Stimulated activated CD8-positive, alpha-beta memory T cell treated with anti-CD3 and anti-CD28 coated beads, Interleukin-4, amount 100 ng/mL, for 4 hours (primary cell): ENCODE data around the gene SMPDL3A.

Source experiments
- DNase-seq, 2 donors: peaks; one replicate each; pipeline ENCODE4 v3.0.0-alpha.2; 2020; ENCODE audit warnings: low read depth in 2 of 2, low spot score in 1 of 2

The SMPDL3A gene

GRCh38 chr6:122803171-122803661 lies 14.2 kb downstream of the SMPDL3A start:
- DNase-seq, result no peak

- DNase-seq, result no peak
These were observed 16.0 kb downstream of the SMPDL3A start for GRCh38 chr6:122804962-122805485.

DNA sequence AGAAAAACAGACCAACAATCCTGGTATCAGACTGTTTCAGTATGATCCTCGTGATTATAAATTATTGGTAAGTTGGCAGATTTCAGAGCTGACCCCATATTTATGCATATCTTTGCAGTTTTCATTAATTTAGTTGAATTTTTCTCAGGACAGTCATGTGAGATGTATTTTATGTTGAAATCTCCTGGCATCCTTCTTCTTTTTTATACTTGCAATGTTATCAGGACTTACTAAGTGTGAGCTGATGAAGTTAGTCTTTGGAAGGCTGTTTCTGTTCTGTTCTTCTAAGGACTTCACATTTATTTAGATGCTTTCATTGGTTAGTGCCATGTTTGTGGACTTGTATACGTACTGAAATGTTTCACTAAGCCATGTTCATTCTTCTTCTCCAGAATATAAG lies 17.2 kb downstream of the SMPDL3A start:
- no peak for DNase-seq

GRCh38 chr6:122808121-122808885 lies 19.2 kb downstream of the SMPDL3A start:
- DNase-seq, result no peak

DNA sequence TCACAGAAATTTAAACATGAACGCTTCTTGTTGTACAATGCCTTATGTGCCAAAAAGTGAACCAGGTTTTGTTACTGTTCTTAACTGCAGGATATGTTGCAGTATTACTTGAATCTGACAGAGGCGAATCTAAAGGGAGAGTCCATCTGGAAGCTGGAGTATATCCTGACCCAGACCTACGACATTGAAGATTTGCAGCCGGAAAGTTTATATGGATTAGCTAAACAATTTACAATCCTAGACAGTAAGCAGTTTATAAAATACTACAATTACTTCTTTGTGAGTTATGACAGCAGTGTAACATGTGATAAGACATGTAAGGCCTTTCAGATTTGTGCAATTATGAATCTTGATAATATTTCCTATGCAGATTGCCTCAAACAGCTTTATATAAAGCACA lies 19.9 kb downstream of the SMPDL3A start:
- DNase-seq, result no peak

- no peak for DNase-seq
These were observed 20.6 kb downstream of the SMPDL3A start for GRCh38 chr6:122809691-122810090.

DNA sequence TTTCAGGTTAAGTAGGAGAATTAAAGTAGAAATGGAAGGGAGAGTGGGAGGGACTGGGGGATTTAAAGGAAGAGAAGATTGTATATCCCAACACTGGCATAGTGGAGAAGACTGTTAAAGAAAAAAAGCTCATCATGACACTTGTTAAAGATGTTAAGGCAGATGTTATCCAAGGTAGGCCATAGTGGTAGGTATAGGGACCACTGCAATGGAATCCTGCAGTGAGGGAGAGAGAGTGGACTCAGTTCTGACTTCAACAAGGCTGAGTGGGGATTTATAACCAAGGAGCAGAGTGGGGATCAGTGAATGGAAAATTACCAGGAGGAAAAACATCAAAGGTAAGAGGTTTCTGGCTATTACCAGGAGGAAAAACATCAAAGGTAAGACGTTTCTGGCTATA lies 21.1 kb downstream of the SMPDL3A start:
- no peak for DNase-seq

GRCh38 chr6:122817358-122817757 lies 28.3 kb downstream of the SMPDL3A start:
- no peak for DNase-seq

DNA sequence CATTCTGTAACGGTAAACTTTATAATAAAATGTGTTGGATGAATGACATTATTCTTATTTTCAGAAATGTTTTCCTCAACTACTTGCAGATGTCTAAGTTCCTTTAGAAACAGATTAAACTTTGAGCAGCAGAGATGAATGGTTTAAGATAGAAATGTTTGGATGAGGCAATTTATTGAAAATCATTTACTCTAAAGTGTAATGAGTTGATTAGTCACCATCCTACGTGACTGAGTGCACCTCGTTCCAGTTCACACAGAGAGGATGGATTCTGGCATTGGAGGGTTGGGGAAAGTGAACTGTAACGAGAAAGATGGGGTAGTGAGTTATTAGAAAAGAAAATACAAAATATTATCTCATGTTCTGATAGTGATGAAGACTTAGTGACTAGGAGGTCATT lies 28.7 kb downstream of the SMPDL3A start:
- DNase-seq, result no peak

DNA sequence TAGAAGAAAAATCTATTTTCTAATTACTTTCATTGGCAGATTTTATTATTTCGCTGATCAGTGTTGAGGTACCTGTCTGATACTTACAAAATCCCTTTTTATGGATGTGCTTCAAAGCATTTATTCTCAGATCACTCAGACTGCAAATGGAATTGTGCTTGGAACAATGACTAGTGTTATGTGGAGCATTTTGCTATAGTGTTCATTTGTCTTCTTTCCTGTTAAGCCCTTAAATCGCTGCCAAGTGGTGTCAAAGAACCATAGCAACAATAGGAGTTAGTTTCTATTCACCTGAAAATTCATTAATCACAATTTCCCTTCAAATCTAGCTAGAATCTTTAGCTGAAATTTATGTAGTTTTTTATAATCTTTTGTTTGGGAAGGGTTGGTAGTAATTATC lies 29.8 kb downstream of the SMPDL3A start:
- no peak for DNase-seq

- DNase-seq, result no peak
These were observed 32.0 kb downstream of the SMPDL3A start for GRCh38 chr6:122821095-122821494.

- no peak for DNase-seq
These were observed 36.1 kb downstream of the SMPDL3A start for GRCh38 chr6:122825163-122825562.

- no peak for DNase-seq
These were observed 40.4 kb downstream of the SMPDL3A start for GRCh38 chr6:122829456-122829855.

DNA sequence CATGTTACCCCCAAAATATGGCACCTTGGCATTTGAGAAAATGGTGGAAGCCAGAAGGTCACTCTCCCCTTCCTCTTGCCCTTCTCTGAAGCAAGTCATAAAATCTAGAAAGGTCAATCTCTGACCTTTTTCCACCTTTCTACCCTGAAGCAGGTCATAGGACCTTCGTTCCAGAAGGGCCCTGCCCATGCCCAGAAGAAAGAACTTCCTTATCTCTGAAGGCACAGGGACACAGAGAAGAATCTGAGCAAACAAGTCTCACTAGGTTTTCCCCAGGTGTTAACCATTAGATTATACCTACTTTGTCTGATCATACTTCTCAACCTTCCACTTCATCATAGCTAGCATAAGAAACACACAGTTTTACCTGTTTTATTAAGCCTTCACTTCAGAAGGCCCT lies 42.5 kb downstream of the SMPDL3A start:
- DNase-seq, result no peak

- no peak for DNase-seq
These were observed 43.4 kb downstream of the SMPDL3A start for GRCh38 chr6:122832459-122832858.

DNA sequence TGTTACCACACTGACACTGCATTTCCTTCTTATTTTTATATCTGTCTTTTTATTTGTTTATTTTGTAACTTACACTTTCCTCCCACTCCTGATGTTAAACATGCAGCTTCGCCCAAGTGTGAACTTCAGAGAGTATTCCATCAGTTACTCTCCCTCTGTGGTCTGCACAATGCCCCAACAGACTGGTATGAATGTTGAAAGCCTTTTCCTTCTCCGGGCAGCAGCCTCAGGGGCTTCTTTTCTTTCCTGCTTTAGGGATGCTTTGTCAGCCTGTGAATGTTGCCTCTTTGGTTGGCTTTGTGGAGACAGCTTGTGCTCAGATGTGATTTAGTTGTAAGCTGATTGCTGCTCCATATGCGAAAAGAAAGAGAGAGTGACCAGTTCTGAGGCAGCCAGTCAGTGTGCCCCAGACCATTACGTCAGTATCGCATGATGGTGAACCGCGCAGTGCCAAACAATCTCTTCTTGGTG lies 44.0 kb downstream of the SMPDL3A start:
- no peak for DNase-seq

- no peak for DNase-seq
These were observed 49.2 kb downstream of the SMPDL3A start for GRCh38 chr6:122838060-122838780.

DNA sequence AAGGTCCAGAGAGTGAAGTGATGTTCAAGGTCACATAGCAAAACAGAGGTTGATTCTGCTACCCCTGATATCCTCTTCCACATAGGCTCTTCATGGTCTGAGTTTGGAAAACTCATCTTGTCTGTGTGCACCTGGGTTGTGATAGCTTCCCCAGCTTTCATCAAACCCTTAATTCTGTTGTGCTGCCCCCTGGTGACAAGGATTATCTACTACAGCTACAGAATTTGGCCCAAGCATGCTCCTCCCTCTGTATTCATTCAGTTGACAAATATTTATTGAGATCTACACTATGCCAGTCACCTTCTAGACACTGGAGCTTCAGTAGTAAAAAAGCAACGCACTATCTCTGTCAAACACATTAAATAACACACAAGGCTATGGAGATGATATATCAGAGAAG lies 50.4 kb downstream of the SMPDL3A start:
- DNase-seq, result peak in 1 of 2 donors; percentile 15

- DNase-seq, result no peak
These were observed 50.8 kb downstream of the SMPDL3A start for GRCh38 chr6:122839906-122840305.

DNA sequence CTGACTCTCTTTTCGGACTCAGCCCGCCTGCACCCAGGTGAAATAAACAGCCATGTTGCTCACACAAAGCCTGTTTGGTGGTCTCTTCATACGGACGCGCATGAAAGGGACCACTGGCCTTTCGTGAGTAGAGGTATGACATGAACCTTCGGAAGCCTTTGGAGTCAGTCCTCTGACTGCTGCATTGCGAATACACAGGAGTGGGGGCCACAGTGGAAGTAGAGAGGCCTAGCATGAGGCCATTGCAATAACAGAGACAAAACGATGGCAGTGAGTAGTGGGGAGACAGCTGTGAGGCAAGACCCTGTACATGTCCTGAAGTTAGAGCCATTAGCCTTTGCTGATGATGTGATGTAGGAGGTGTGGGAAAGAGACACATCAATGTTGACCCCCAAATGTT lies 56.4 kb downstream of the SMPDL3A start:
- DNase-seq, result no peak

GRCh38 chr6:122845916-122846612 lies 57.0 kb downstream of the SMPDL3A start:
- DNase-seq, result no peak
